Thyroid gland (tissue), 4 donors: Measurements from ENCODE around the gene PIEZO2. TPM values are rescaled to one million over a fixed set of nuclear protein-coding genes. Genes with fewer than 3 reads are reported as not detected.
A peak's percentile ranks its signal among the peaks of the same experiment; 100 is the strongest.

Experiments used
- DNase-seq, 2 donors: peaks; one replicate each; pipeline ENCODE4 v3.0.0-alpha.2; 2019
- H3K27ac ChIP-seq, 3 donors: fragments of 200-600 bp; sonication (generic); 1 replicate in 2 of 3; 2 replicates in 1 of 3; pipeline ENCODE4 v1.5.1; 2016 to 2019; ENCODE audit warnings: mild to moderate bottlenecking in 1 of 3, moderate library complexity in 1 of 3
- H3K27me3 ChIP-seq: fragments of 200-600 bp; sonication (generic); one replicate; pipeline ENCODE4 v1.5.1; 2019
- H3K36me3 ChIP-seq, 2 donors: fragments of 200-600 bp; sonication (generic); one replicate each; pipeline ENCODE4 v1.5.1; 2016 to 2019
- H3K4me1 ChIP-seq, 2 donors: fragments of 200-600 bp; sonication (generic); one replicate each; pipeline ENCODE4 v1.5.1; 2017 to 2019
- H3K4me3 ChIP-seq, 3 donors: fragments of 200-600 bp; sonication (generic); replicated peaks in 1 of 3; 1 replicate in 2 of 3; 2 replicates in 1 of 3; pipeline ENCODE4 v1.5.1; 2016; ENCODE audit warnings: mild to moderate bottlenecking in 1 of 3
- H3K9me3 ChIP-seq: fragments of 200-600 bp; sonication (generic); one replicate; pipeline ENCODE4 v1.5.1; 2017
- POLR2A ChIP-seq, 2 donors: fragments of 450-650 bp; IDR thresholded peaks; one replicate each; pipeline ENCODE4 v1.6.1; 2017; ENCODE audit warnings: antibody characterized with exemption in 2 of 2, mild to moderate bottlenecking in 2 of 2, moderate library complexity in 1 of 2
- WGBS, 2 donors: methylation state at CpG; one replicate each; pipeline ENCODE4 v1.1.5; 2017; 5-methylcytosine and 5-hydroxymethylcytosine counted together
- intact Hi-C: fragments of 100-400 bp; cut with DNase I; formaldehyde crosslinking; loops from one replicate; pipeline ENCODE4 v1.15.1; 2023
- total RNA-seq, 4 donors: library from RNA; depleted of rRNA; stranded (reverse); fragments of >200 nt; gene quantifications; one replicate each; pipeline ENCODE4 v1.2.3, GENCODE V29; 2016
- TF ChIP-seq, protein P1 (sequence below), 6 experiments: fragments of 200-600 bp in 3 of 6; fragments of 450-650 bp in 3 of 6; sonication (generic) in 3 of 6; IDR thresholded peaks; one replicate each; pipeline ENCODE4 v1.5.1; 2016 to 2019; ENCODE audit warnings: antibody characterized with exemption in 6 of 6, mild to moderate bottlenecking in 2 of 6, inconsistent platforms in 1 of 6, moderate library complexity in 1 of 6

Gene PIEZO2
- total RNA-seq, 4 donors from 2014 or later: 5.0 to 13.8 (median 6.1) TPM

DNA sequence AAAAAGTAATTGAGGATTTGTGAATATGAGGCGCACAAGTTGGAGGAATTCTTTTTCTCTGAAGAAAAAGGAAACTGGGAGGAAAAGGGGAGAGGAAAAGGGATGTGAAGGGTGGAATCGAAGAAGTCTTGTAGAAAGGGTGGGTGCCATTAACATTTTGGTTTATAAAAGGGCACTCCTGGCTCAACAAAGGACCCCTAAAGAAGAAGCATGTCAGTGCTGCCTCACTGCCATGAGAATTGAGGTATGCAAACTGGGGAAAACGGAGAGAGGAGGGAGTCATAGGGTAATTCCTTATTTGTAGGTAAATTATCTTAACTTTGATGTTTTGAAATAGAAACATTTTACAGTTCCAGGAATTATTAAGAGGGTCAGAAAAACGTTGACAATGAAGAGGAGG is 416.4 kb downstream of the PIEZO2 start:
- H3K4me3 ChIP-seq: no peak overlapping the region
- 59 to 78% methylated on average over 4 of the region's 4 CpGs for whole genome bisulfite sequencing, 2 donors
- no peaks in the 10 kb centered on the region for H3K9me3 ChIP-seq
- H3K27me3 ChIP-seq: no peaks in the 10 kb centered on the region
- no peaks in the 10 kb centered on the region for H3K36me3 ChIP-seq
- H3K4me1 ChIP-seq: no peaks in the 10 kb centered on the region
- TF ChIP-seq POLR2A (IDR thresholded peaks at IDR 0.05): no peak
- TF ChIP-seq, protein P1, sequence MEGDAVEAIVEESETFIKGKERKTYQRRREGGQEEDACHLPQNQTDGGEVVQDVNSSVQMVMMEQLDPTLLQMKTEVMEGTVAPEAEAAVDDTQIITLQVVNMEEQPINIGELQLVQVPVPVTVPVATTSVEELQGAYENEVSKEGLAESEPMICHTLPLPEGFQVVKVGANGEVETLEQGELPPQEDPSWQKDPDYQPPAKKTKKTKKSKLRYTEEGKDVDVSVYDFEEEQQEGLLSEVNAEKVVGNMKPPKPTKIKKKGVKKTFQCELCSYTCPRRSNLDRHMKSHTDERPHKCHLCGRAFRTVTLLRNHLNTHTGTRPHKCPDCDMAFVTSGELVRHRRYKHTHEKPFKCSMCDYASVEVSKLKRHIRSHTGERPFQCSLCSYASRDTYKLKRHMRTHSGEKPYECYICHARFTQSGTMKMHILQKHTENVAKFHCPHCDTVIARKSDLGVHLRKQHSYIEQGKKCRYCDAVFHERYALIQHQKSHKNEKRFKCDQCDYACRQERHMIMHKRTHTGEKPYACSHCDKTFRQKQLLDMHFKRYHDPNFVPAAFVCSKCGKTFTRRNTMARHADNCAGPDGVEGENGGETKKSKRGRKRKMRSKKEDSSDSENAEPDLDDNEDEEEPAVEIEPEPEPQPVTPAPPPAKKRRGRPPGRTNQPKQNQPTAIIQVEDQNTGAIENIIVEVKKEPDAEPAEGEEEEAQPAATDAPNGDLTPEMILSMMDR (IDR thresholded peaks at IDR 0.05): no peak
- intact Hi-C loops: no loop called here
- DNase-seq: no peak
- no peak overlapping the region for H3K27ac ChIP-seq

DNA sequence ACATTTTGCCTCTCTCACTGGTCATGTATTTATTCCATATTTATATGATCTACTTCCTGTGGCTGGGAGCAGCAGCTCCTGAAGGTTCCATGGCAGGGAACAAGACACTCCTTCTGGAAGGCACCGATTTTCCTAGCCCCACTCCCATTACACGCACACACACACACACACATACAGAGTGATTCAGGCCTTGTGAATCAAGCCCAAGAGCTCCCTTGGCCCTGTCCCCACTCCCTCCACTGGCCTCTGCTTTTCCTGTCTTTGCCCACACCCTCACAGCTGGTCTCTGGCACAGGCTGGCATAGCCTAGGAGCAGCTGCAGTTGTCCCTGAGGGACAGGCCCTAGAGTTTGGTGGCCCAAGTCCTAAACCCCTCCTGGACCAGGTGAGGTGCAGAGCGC is 421.9 kb downstream of the PIEZO2 start:
- Histone ChIP-seq H3K9me3 (no peaks in the 10 kb centered on the region), H3K4me1 (no peaks in the 10 kb centered on the region), H3K27me3 (no peaks in the 10 kb centered on the region), H3K36me3 (no peaks in the 10 kb centered on the region), H3K4me3 (no peak overlapping the region), H3K27ac (no peak overlapping the region)
- intact Hi-C loops: no loop called here
- no peak for DNase-seq
- TF ChIP-seq POLR2A (IDR thresholded peaks at IDR 0.05): no peak
- TF ChIP-seq, protein P1 (IDR thresholded peaks at IDR 0.05): no peak
- 83 to 89% methylated on average over 3 of the region's 3 CpGs for WGBS, 2 donors

DNA sequence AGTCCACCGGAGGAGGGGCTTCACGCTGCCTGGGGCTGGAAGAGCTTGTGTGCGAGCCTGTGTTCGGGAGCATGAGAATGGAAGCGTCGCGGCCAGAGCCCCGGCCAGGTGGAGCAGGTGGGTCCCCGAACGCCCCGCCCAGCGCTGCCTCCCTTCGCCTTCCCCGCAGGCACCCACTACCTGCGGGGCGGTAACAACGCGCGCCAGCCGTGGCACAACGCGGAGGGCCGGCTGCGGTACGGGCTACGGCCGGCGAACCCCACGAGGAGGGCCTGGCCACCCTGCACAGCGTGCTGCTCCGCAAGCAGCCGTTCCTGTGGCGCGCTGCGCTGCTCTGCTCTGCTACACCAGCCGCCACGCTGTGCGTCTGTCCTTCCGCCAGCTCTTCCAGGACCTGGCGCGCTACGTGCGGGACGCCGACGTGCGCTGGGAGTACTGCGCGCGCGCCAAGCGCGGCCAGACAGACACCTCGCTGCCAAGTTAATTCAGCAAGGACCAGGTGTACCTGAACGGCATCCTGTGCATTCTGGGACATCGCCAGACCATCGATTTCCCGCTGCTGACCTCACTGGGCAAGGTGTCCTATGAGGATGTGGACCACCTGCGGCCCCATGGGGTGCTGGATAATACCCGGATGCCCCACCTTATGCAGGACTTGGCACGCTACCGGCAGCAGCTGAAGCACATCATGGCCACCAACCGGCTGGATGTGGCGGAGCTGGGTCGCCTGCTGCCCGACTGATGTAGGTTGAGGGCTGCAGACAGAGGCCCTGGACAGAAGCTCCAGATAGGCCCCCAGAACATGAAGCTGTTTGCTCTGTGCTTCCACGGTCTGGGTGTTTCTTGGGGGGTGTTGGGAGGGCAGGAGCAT is 422.9 kb downstream of the PIEZO2 start:
- intact Hi-C loops: no loop called here
- no peak overlapping the region for H3K27ac ChIP-seq
- no peaks in the 10 kb centered on the region for H3K36me3 ChIP-seq
- peak; percentile 49 to 73 for DNase-seq
- H3K4me3 ChIP-seq: peak overlapping the region in 1 of 3 donors; percentile 19
- H3K27me3 ChIP-seq: no peaks in the 10 kb centered on the region
- H3K9me3 ChIP-seq: no peaks in the 10 kb centered on the region
- WGBS, 2 donors: 47 to 53% methylated on average over 36 to 46 of the region's 67 CpGs
- TF ChIP-seq POLR2A (IDR thresholded peaks at IDR 0.05): no peak
- TF ChIP-seq, protein P1 (IDR thresholded peaks at IDR 0.05): no peak
- H3K4me1 ChIP-seq: no peaks in the 10 kb centered on the region

DNA sequence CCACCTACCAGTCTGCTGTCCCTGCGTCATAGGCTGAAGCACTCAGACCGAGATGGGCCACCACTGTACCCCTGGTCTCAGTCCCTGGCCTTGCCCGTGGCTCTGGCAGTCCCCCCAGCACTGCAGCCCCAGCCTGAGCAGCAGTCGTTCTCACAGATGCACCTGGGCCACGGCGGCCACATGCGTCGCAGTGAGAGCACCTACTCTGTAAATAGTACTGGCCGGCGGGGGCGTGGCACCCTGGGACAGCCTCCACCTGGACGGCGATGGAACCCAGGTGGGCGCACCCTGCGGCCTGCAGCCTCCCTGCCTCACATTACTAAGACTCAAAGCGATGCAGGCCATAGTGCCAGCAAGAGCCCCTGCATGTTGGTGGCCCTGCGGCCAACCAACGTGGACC is 424.7 kb downstream of the PIEZO2 start:
- Histone ChIP-seq H3K4me3 (no peak overlapping the region), H3K36me3 (no peaks in the 10 kb centered on the region), H3K9me3 (no peaks in the 10 kb centered on the region), H3K27ac (no peak overlapping the region), H3K4me1 (no peaks in the 10 kb centered on the region), H3K27me3 (no peaks in the 10 kb centered on the region)
- intact Hi-C loops: no loop called here
- no peak for DNase-seq
- no peak for TF ChIP-seq POLR2A (IDR thresholded peaks at IDR 0.05)
- TF ChIP-seq, protein P1 (IDR thresholded peaks at IDR 0.05): no peak
- 93 to 94% methylated on average over 13 to 14 of the region's 18 CpGs for WGBS, 2 donors

DNA sequence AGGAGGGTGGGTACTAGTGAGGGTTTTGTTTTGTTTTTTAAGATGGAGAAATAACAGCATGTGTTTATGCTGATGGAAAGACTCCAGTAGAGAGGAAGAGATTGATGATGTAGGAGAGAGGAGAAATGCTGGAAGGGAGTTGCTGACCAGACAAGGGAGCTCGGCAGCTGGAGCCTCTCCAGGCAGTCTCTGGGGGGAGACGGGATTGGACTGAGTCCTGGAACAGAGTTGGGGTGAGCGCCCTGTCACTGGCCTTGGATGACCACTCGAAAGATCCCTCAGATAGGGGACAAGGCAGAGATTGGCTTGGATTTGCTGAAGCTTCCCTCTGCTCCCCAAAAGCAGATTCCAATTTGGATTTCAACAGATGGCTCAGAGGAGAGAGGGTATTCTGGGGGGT is 425.9 kb downstream of the PIEZO2 start:
- Histone ChIP-seq H3K36me3 (no peaks in the 10 kb centered on the region), H3K4me1 (no peaks in the 10 kb centered on the region), H3K27me3 (no peaks in the 10 kb centered on the region), H3K4me3 (no peak overlapping the region), H3K9me3 (no peaks in the 10 kb centered on the region), H3K27ac (no peak overlapping the region)
- 66 to 70% methylated on average over 4 of the region's 4 CpGs for WGBS, 2 donors
- TF ChIP-seq, protein P1 (IDR thresholded peaks at IDR 0.05): no peak
- no peak for TF ChIP-seq POLR2A (IDR thresholded peaks at IDR 0.05)
- intact Hi-C loops: no loop called here
- DNase-seq: no peak
